ENCODE measurements around the gene SLC38A8.

The SLC38A8 gene

DNA sequence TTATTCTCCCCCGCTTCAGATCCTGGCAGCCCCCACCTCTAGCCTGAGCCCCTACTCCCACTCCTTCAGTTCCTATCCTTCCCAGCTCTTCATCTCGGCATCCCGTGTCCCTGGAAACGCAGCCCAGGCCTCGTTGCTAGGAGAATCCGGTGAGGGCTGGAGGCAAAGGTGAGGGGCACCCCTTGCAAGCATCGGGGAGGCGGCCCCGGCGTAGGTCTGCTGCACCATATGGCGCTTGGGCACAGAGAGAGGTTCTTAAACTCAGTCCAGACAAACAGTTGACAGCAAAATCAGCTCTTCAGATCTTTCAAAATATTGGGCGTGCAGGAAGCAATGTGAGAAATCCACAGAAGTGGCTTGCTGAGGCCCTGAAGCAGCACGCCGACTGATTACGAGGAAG, 15.0 kb downstream of the SLC38A8 start:
- DNase-seq, result no peak

DNA sequence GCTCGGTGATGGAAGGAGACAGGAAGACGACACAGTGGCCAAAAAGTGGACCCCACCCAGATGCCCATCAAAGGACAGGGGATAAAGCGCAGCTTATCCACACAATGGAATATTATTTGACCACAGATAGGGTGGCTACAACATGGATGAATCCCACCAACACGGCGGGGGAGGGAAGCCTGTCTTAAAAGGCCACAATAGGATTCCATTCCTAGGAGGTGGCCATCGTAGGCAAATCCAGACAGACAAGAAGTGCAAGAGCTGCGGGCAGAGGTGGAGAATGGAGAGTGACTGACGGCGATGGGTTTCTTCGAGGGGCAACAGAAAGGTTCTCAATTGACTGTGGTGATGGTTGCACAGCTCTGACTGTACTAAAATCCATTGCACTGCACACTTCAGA, 16.0 kb downstream of the SLC38A8 start:
- DNase-seq, result no peak

- DNase-seq, result no peak
Measured at GRCh38 chr16:84024854-84025253, 17.7 kb downstream of the SLC38A8 start.

GRCh38 chr16:84022644-84023043, 20.0 kb downstream of the SLC38A8 start:
- no peak for DNase-seq

DNA sequence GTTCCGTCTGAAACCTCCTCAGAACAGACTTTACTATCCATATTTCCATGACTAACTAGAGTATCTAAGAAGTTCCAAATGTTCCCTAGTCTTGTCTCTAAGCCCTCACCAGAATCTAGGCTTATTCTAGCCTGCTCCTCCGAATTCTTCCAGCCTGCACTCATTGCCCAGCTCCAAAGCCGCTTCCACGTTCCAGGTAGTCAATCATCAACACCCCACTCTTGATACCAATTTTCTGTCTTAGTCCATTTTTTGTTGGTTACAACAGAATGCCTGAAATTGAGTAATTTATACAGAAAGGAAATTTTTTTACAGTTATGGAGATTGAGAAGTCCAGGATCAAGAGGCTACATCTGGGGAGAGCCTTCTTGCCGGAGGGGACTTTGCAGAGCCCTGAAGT, 21.1 kb downstream of the SLC38A8 start:
- no peak for DNase-seq

DNA sequence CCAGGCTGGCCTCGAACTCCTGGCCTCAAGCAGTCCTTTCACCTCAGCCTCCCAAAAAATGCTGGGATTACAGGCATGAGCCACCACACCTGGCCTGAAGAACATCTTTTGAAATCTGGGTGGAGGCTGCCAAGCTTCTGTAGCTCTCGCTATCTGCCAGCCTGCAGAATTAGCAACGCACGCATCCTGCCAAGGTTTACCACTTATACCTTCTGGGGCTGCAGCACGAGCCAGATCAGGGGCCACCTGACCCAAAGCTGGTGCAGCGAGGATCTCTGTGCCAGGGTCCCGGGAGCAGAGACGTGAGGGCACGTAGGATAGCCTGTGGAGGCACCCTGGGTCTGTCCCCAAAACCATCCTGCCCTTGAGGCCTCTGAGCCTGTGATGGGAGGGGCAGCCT, 22.2 kb downstream of the SLC38A8 start:
- no peak for DNase-seq

DNA sequence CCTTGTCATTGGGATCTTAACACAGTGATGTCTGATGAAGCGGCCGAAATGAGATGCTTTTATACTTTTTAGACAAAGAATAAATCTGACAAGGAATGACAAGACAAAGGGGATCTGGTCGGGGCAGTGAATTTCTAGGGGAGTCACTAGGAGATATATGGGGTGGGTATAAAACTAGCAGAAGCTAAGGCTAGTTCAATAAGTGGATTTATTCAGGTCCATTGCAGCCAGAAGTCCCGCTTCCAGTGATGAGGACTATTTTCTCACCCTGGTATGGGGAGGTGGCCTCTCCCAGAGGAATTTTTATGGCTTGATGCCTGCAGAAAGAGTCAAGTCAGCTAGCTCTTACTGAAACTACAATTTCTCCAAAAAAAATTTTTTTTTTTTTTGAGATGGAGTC, 23.9 kb downstream of the SLC38A8 start:
- no peak for DNase-seq

DNA sequence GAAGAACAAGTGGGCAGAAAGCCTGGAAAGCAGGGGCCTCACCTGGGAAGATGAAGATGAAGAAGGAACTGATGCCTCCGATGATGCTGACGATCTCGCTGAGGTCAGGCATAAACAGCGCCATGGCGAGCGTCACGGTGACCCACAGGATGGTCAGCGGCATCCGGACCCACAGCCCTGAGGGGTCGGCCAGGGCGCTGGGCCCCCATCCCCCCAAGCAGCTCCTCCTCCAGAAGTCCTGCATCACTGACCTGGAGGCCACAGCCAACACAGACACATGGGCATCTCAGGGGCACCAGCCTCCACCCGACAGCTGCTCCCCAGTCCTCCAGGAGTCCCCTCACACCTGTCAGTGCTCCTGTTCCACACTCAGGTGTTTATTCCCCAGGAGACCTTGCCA, 26.1 kb downstream of the SLC38A8 start:
- DNase-seq, result no peak

DNA sequence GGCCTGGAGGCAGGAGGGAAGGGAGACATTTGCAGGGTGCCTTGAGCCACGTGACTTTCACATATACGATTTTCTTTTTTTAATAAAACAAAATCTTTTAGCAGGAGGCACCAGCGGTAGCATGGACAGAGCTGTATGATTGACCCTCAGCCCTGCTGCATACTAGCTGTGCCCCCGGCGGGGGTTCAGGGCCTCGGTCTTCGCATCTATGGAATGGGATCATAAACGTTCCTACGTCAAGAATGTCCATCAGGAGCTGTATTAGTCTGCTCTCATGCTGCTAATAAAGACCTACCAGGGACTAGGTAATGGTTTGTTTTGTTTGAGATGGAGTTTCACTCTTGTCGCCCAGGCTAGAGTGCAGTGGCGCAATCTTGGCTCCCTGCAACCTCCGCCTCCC, 27.2 kb downstream of the SLC38A8 start:
- DNase-seq, result no peak

DNA sequence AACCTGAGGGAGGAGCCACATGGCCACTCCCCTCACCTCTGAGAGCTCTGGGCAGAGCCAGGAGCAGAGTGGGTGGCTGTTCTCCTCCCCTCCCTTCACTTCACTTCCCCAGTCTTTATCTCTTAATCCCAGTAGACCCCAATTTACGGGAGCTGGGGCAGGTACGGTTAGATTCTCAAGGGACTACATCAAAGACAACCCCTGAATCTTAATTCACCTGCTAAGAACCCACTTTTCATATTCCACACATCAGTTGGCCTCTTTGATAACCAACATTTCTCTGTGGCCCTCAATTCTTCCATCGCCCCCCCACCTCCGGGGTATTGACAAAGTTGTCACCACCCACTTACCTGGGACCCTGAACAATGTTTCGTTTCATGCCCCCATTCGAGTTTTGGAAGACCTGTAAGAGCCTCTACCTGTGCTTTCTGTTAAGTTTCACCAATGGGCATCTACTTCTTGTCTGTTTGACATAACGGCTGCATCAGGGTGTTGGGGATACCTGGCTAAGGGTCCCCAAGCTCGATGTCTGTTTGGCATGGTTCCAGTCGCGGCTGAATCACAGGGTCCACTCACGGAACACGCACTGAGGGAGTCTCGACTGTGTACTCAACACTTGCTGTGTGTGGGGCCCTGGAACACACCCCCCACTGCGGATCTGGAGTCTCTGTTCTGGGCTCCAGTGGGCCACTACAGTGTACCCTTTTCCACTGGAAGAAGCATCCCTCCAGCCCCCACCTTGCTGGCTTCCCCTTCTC, 27.8 kb downstream of the SLC38A8 start:
- DNase-seq, result no peak

- no peak for DNase-seq
Measured at GRCh38 chr16:84013787-84014569, 28.6 kb downstream of the SLC38A8 start.

GRCh38 chr16:84009282-84009681, 33.3 kb downstream of the SLC38A8 start:
- no peak for DNase-seq

- DNase-seq, result no peak
Measured at GRCh38 chr16:84007965-84008364, 34.6 kb downstream of the SLC38A8 start.

DNA sequence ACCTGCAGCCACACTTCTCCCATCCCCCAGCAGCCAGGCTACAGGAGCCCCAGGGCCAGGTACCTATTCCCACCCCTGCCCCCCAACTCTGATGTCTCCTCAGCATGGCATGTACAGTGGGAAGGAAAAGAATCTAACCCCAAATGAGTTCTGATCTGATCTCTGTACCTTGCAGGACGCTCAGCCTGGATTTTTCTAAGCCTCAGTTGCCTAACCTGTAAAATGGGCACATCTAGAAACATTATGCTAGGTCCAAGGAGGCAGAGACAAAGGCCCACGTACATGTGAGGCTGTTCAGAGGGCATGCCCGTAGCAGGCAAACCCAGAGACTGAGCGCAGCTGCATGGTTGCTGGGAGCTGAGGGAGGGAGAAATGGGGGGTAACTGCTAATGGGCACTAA, 35.1 kb downstream of the SLC38A8 start:
- no peak for DNase-seq

DNA sequence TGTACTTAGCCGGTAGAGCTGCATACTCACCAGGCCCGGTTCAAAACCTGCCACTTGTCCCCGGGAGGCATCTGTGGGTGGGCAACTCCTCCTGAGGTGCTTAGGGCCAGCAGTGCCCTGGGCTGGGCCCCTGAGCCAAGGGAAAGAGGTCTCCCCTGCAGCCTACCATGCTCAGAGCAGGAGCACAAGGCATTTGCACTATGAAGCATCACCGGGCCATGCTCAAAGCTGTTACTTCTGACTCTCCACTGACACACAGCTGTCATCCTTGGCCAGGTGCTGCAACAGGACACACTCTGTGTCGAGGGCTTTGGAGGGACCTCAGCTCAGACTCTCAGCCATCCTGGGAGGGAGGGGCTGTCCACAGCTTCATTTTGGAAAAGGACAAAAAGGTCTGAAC, 37.2 kb downstream of the SLC38A8 start:
- DNase-seq, result no peak

GRCh38 chr16:84004442-84004841, 38.2 kb downstream of the SLC38A8 start:
- no peak for DNase-seq

DNA sequence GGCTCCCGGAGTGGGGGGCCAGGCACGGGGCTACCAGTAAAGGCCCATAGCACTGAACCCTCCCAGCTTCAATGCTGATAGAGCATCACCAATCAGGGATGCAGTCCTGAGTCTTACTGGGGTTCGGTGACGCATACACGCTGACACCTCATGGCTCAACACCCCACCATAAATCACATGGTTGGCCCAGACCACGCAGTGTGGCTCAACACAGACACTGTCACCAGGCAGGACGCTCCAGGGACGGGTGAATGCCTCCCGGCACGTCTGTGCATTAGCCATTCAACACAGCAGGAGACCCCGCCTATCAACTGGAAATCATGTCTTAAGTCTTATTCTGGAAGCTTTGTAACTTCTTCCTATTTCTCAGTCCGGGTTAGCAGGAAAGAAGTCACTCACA, 39.6 kb downstream of the SLC38A8 start:
- DNase-seq, result no peak

GRCh38 chr16:84001726-84002125, 40.9 kb downstream of the SLC38A8 start:
- no peak for DNase-seq

GRCh38 chr16:84000989-84001642, 41.5 kb downstream of the SLC38A8 start:
- no peak for DNase-seq

DNA sequence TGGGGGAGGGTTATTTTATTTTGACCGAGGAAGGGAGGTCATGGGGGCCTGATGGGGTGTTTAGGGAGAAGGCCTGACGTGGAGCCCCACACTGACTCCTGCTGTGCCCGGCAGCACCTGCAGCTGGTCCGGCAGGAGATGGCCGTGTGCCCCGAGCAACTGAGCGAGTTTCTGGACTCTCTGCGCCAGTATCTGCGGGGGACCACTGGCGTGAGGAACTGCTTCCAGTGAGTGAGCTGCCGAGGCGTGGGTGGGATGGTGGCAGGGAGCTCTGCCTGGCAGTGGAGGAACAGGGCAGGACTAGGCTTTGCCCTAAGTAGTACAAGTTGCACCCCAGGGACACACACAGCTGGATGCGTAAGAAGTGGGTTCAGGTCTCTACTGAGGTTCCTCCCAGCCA, 44.5 kb downstream of the SLC38A8 start:
- no peak for DNase-seq

DNA sequence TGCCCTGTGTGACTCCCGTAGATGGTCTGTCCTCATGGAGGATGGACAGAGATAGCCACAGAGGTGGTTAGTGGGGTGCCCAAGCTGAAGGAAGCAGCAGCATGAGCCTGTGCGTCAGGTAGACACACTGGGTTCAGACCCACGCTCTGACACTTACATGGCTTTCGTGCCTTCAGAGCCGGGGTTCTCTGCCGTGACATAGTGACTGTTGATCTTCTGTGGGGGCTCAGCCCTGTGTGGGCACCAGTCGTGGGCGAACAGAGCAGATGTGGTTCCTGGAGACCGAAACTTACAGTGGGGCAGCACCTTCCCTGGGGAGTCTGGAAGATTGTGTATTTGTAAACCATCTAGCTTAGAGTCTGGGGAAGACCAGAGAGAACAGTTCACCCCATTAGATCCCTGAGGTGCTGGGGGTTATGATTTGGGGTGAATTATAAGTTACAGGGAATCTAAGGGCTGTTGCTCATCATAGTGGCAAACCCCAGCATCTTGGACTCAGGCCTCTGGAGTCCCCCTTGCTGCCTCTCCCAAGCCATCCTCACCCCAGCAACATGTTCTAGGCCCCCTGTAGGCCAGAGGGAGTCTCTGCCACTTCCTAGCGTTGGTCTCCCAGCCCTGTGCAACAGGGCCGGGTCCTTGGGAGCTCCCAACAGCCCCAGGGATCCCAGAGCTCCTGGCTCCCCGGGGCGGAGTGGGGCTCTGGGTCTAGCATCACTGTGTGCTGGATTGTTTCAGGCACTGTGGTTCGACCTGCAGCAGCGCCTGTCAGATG, 45.9 kb downstream of the SLC38A8 start:
- DNase-seq, result no peak

DNA sequence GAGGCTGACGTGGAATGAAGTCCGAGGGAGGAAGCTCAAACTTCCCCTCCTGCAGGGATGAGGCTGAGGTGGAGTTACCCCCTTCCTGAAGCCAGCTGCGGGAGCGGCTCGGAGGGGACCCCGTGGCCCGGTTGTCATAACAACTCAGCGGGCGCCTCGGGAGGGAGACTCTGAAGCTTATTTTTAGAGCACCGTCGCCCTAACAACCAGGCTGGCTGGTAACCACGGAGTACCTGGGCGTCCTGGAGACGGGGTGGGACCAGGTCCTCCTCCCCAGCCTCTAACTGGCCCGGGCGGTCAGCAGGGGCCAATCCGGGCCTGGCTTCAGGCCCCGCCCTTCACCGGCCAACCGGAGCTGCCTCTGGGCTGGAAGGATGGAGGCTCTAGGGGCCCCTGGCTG, 46.8 kb downstream of the SLC38A8 start:
- no peak for DNase-seq

GRCh38 chr16:83994703-83995102, 47.9 kb downstream of the SLC38A8 start:
- no peak for DNase-seq

All from cortex of kidney (tissue), 1 donor.